ENCODE measurements around the gene RHBDD1.

- no peak for TF ChIP-seq POLR2AphosphoS5 (IDR thresholded peaks at IDR 0.05; ENCODE audit: insufficient read depth, low read depth, low read length)
- no peak for TF ChIP-seq FOS (IDR thresholded peaks at IDR 0.05; ENCODE audit: borderline replicate concordance, insufficient read depth, low read length)
- TF ChIP-seq MYC (IDR thresholded peaks at IDR 0.05; ENCODE audit: low read depth, low read length) = no peak
- no peak for TF ChIP-seq POLR2A (IDR thresholded peaks at IDR 0.05; ENCODE audit: low read depth, low read length)
These were observed 2.1 kb downstream of the RHBDD1 start for GRCh38 chr2:226837787-226838603.
